Stimulated activated CD8-positive, alpha-beta memory T cell treated with anti-CD3 and anti-CD28 coated beads, Interleukin-12 subunit alpha, Interleukin-12 subunit beta, amount 100 ng/mL, for 24 hours (primary cell): ENCODE data around the gene KMT2D.

ENCODE experiments used
- DNase-seq: peaks from one replicate; pipeline ENCODE4 v3.0.0-alpha.2; 2020; ENCODE audit errors: extremely low read depth

Gene KMT2D

DNA sequence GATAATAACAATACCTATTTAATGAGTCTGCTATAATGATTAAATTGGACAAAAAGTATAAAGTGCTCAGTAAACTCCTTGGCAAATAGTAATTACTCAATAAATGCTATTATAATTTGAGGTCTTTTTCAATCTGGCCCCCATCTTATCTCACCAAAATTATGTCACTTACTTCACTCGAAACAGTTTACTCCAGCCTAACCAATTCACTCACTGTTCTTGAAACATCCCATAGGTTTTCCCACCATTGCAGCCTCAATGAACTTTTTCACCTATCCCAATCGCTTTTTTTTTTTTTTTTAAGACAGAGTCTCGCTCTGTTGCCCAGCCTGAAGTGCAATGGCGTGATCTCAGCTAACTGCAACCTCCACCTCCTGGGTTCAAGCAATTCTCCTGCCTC lies 24.6 kb downstream of the KMT2D start:
- no peak for DNase-seq

GRCh38 chr12:49034286-49034622 lies 26.3 kb downstream of the KMT2D start:
- DNase-seq, result no peak

DNA sequence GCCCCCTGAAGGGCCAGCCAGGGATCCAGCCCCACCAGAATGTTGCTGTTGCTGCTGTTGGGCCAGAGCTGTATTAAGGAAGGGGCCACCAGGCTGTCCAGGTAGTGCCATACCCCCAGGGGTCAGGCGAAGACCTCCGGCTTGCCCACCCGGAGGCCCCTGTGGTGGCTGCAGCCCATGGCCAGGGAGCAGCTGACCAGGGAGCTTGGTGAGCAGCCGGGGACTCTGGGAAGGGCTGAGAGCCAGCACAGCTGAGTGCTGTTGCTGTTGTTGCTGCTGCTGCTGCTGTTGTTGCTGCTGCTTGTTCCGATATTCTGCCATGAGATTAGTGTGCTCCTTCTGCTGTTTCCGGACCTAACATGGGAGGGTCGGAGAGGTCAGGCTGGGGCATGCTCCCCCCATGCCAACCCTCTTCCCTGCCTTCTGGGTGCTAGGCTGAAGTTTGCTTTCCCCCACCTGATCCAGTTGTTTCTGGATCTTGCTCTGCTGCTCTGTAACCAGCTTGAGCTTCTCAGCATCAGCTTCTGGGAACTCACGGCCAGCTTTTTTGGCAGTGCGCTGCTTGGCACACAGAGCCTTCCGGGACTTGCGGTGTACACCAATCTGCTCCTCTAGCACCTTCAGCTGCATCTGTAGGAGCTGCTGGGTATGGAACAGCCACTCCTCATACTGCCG lies 26.8 kb downstream of the KMT2D start:
- no peak for DNase-seq

GRCh38 chr12:49032679-49033447 lies 27.7 kb downstream of the KMT2D start:
- DNase-seq, result no peak

- no peak for DNase-seq
Observed at GRCh38 chr12:49032276-49032675, 28.3 kb downstream of the KMT2D start.

- no peak for DNase-seq
Observed at GRCh38 chr12:49031573-49032161, 28.9 kb downstream of the KMT2D start.

GRCh38 chr12:49030714-49031572 lies 29.7 kb downstream of the KMT2D start:
- DNase-seq, result no peak

DNA sequence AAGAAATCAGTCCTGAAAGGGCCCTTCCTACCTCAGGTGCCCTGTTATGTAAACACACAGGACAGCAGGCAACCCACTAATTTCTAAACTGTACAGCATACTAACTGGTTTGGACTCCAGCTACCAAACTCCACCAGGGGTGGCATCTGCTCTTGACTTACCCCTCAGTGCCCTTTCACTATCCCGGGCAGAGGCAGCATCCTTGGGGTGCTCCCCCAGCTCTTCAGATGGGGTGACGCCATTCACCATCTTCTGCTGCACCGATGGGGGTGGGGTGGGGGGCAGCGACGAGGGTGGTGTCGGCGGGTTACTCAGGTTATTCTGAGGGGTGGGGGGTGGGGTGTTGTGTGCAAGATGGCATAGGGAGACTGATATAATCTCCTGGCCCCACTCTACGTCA lies 30.5 kb downstream of the KMT2D start:
- DNase-seq, result no peak

DNA sequence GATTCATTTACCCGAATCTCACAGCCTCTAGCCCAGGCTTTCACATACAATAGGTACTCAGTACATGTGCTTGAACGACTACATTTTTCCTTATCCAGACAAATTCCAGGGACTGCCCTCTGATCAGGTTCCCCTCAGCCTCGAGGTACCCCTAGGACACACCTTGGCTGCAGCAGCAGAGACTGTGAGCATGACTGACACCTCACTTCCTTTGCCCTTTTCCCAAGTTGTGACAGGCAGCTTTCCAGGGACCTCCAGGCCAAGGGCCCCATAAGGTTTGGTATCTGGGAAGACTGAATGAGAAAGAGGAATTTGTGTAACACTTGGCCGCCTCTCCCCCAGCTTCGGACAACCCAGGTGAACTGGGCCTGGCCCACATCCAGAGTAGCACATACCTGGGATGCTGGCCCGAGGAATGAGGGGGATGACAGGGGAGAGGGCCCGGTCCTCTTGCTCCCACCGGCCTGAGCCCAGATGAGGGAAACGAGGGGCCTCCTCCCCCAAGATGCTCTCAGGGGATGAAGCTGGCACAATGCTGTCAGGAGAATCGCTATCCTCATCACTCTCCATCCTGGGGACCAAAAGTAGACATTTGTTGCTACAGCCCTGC lies 31.8 kb downstream of the KMT2D start:
- DNase-seq, result no peak

DNA sequence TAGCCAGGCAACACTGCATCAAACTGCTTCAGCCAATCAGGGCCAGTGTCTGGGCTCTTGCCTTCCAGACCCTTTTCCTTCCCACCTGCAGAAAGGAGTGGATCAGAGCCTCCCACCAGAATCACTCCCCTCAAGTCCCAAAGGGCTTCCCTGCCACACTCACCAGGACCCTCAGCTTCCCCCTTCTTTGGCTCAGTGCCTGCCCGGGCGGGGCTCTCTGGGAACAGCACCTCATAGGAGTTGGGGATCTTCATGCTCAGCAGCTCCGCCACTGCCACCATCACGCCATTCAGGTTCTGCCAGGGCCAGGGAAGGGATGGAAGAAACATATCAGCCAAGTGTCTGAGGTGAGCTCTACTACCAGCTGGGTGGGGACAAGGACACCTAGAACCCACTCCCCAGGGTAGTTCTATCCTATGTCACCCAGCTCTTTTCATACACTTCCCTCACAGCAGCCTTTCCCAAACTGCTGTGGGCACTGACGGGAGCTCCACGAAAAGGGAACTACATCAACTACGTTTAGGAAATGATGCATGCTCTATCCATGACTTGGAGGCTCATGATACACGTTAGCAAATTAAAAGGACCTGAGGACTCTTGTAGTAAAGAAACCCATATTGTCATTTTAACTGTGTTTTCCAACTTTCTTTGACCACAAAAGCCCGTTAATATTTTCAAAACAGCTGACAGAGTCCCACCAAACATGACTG lies 32.6 kb downstream of the KMT2D start:
- no peak for DNase-seq

DNA sequence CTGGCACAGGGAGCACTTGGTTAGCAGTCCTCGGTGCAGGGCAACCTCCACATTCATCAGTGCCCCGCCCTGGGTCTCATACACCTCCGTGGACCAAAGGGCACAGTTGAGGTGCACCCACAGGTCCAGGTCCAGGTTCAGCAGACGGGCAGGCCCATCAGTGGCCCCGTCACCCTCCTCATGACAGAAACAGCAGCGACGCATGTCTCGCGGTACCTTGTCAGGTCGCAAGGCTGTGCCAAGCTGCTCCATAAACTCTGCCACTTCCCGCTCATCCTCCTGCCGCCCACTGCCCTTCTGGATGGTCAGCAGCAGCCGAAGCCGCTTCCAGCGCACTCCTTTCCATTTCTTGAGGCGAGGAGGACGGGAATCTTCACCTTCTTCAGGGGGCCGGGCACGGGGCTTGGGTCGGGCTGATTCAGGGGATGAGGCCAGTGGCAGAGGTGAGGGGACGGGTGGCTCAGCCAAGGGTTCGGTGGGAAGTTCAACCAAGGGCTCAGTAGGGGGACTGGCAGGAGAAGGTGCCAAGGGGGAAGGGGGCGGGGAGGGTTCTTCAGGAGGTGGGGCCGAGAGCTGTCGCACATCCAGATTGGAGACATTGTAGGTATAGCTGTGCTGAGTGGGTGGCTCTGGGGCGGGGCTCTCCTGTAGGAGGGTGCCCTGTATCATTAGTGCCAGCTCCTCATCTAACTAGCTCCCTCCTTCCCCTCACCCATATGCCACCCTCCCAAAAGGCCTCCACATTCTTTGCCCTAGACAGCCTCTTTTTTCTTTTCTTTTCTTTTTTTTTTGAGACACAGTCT lies 33.7 kb downstream of the KMT2D start:
- no peak for DNase-seq

DNA sequence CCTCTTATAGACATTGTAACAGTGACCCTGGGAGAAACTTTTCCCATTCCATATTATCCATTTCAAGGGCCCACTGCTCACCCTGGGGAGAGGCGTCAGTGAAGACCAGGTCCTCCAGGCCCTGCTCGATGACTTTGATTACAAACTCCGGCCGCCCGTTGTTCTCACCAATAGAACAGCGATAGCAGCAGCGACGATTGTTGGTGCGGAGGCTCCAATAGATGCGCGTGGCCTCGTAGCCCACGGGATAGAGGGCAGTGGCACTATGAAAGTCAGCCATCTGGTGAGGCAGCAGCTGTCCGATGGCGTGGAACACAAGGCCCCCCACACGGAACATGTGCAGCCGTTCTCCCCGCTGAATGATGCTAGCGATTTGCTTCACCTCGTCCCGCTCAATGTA lies 34.5 kb downstream of the KMT2D start:
- no peak for DNase-seq

GRCh38 chr12:49025463-49025862 lies 35.1 kb downstream of the KMT2D start:
- DNase-seq, result no peak

- DNase-seq, result no peak
Observed at GRCh38 chr12:49024543-49024942, 36.1 kb downstream of the KMT2D start.

DNA sequence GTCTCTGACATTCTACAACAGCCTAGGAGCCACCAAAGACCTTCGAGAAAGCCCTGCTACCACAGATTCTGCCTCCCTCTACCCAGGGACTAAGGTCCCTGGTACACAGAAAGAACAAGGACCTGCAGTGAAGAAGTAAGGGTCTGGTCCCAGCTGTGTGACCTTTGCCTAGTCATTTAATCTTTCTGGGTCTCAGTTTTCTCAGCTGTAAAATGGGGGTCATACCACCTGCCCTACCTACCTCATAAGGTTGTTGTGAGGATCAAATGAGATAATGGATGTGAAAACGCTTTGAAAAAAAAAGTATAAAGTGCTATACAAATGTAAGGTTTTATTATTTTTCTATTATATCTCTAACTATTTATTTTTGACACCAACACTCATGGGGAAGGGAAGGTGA lies 36.8 kb downstream of the KMT2D start:
- DNase-seq, result no peak

DNA sequence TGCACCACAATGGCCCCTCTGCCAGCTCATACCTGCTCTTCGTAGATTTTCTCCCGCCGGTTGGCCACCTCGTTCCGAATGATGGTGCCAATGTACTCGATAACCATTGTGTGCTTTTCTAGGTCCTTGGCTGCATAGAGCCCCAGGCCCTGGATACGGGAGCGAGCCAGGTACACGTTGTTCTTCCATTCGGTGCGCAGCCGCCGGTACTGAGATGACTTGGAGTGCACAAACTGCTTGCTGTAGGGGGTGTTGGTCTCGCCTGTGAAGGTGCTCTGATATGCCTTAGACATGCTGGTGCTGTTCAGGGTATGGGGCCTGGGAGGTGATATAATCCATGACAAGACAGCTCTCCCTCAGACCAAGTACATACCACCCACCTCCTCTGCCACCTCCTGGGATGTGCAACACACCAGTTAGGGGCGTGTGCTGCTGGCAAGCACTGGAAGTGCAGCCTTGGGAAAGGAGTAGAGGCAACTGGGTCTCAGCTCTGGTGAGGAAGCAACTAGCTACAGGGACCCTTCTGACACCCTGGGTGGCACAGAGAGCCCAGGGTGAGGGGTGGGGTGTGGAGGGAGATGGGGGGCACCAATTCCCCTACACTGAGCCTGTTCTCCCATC lies 37.9 kb downstream of the KMT2D start:
- no peak for DNase-seq

GRCh38 chr12:49021292-49021915 lies 39.2 kb downstream of the KMT2D start:
- DNase-seq, result no peak

DNA sequence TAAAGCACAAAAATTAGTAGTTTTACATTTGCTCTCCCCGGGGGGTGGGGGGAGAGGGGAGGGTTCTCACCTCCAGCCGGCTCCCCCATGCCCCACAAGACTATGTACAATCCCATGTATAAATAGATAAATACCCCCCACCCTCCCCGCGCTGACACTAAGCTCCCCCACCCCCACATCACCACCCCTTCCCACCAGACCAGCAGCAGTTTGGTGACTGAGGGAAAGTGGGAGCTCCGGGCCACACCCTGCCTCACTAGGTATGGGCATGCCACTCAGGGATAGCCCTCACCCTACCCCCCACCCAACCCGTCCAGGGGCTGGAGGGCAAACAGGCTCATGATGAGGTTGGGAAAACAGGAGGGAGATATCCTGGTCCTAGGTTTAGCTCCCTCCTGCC lies 40.2 kb downstream of the KMT2D start:
- no peak for DNase-seq
